ENCODE measurements around the gene RCAN1. TPM values are rescaled to one million over a fixed set of nuclear protein-coding genes. Genes with fewer than 3 reads are reported as not detected.

Gene RCAN1
- total RNA-seq, 1 donor from 2014 or later = 57.5 TPM

Other genes with a start within 250 kb of the RCAN1 start
- gene SMIM11, start 239.6 kb downstream of the RCAN1 start, total RNA-seq = 3.9 TPM
- gene SMIM34, start 191.2 kb downstream of the RCAN1 start, total RNA-seq = not detected
- gene KCNE1, start 102.9 kb downstream of the RCAN1 start, total RNA-seq = 7.3 TPM
- gene CLIC6, start 53.9 kb upstream of the RCAN1 start, total RNA-seq = 9.9 TPM

All from mesenteric fat pad (tissue), 1 donor.